GM19238 (cell line): Measurements from ENCODE around the gene PCDHGB2.
"Not testable (repeated sequence)": the region's sequence is repeated elsewhere in the genome, so short reads cannot be mapped to it uniquely, and the experiment has no call there.

Experiments
- DNase-seq: peaks from one replicate; pipeline ENCODE4 v3.0.0; 2011; ENCODE audit warnings: low spot score; ENCODE audit not compliant: insufficient read length

The PCDHGB2 gene

GRCh38 chr5:141359790-141360426 is at the start of gene PCDHGB2:
Gene PCDHGB2, plus strand, starts transcription at chr5:141359994. Its CDS starts 142 bp downstream, at chr5:141360136.
- no peak for DNase-seq

- DNase-seq, result no peak
These were observed 46.1 kb upstream of the PCDHGB2 start for GRCh38 chr5:141313711-141314110.

- not testable (repeated sequence) for DNase-seq
These were observed 42.8 kb upstream of the PCDHGB2 start for GRCh38 chr5:141316963-141317362.

GRCh38 chr5:141319202-141319601 is 40.6 kb upstream of the PCDHGB2 start:
- DNase-seq, result no peak

- DNase-seq, result no peak
These were observed 40.1 kb upstream of the PCDHGB2 start for GRCh38 chr5:141319699-141320098.

GRCh38 chr5:141320225-141321169 is 39.3 kb upstream of the PCDHGB2 start, which contains the start of gene TAF7:
Gene TAF7, minus strand, starts transcription at chr5:141320784. Its CDS starts 740 bp downstream, at chr5:141320044.
- DNase-seq, result peak; percentile 78

GRCh38 chr5:141322261-141322660 is 37.5 kb upstream of the PCDHGB2 start:
- DNase-seq, result no peak

GRCh38 chr5:141326088-141326854 is 33.5 kb upstream of the PCDHGB2 start:
- DNase-seq, result no peak

GRCh38 chr5:141328231-141328630 is 31.6 kb upstream of the PCDHGB2 start:
- no peak for DNase-seq

- DNase-seq, result no peak
These were observed 29.3 kb upstream of the PCDHGB2 start, which contains the start of gene PCDHGA1 for GRCh38 chr5:141330299-141331080. Gene PCDHGA1, plus strand, starts transcription at chr5:141330514.

GRCh38 chr5:141332571-141332970 is 27.2 kb upstream of the PCDHGB2 start:
- DNase-seq, result not testable (repeated sequence)

GRCh38 chr5:141338538-141339306 is 21.1 kb upstream of the PCDHGB2 start, which contains the start of gene PCDHGA2:
Gene PCDHGA2, plus strand, starts transcription at chr5:141338760.
- DNase-seq, result no peak

- not testable (repeated sequence) for DNase-seq
These were observed 18.9 kb upstream of the PCDHGB2 start for GRCh38 chr5:141340781-141341354.

- no peak for DNase-seq
These were observed 17.0 kb upstream of the PCDHGB2 start for GRCh38 chr5:141342773-141343172.

GRCh38 chr5:141343242-141343952 is 16.4 kb upstream of the PCDHGB2 start, which contains the start of gene PCDHGA3:
Gene PCDHGA3, plus strand, starts transcription at chr5:141343829. Its CDS starts 205 bp downstream, at chr5:141344034.
- DNase-seq, result no peak

GRCh38 chr5:141343953-141344463 is 15.8 kb upstream of the PCDHGB2 start:
- DNase-seq, result no peak

GRCh38 chr5:141345327-141345726 is 14.5 kb upstream of the PCDHGB2 start:
- DNase-seq, result no peak

GRCh38 chr5:141346017-141346416 is 13.8 kb upstream of the PCDHGB2 start:
- DNase-seq, result not testable (repeated sequence)
